Glomerular visceral epithelial cell (primary cell): Measurements from ENCODE around the gene RB1.
A peak's percentile ranks its signal among the peaks of the same experiment; 100 is the strongest.

Experiments used
- DNase-seq: peaks from one replicate; pipeline ENCODE4 v3.0.0-alpha.2; 2016; ENCODE audit errors: extremely low spot score

Gene RB1

GRCh38 chr13:48303359-48304142 is at the start of gene RB1:
RB1 (plus strand) TSS chr13:48303751; CDS start chr13:48303913, 162 bp downstream.
- DNase-seq, result peak; percentile 95

GRCh38 chr13:48253849-48254248 is 49.7 kb upstream of the RB1 start:
- no peak for DNase-seq

- DNase-seq, result no peak
Observed at GRCh38 chr13:48255090-48255489, 48.5 kb upstream of the RB1 start.

GRCh38 chr13:48255954-48256353 is 47.6 kb upstream of the RB1 start:
- no peak for DNase-seq

GRCh38 chr13:48258002-48258401 is 45.5 kb upstream of the RB1 start:
- DNase-seq, result peak; percentile 35

GRCh38 chr13:48258430-48258829 is 45.1 kb upstream of the RB1 start:
- no peak for DNase-seq

- no peak for DNase-seq
Observed at GRCh38 chr13:48260970-48261369, 42.6 kb upstream of the RB1 start.

GRCh38 chr13:48263196-48263595 is 40.4 kb upstream of the RB1 start:
- DNase-seq, result peak; percentile 16

- DNase-seq, result no peak
Observed at GRCh38 chr13:48264058-48264457, 39.5 kb upstream of the RB1 start.

GRCh38 chr13:48265217-48265815 is 38.2 kb upstream of the RB1 start:
- no peak for DNase-seq

- DNase-seq, result no peak
Observed at GRCh38 chr13:48266150-48266549, 37.4 kb upstream of the RB1 start.

GRCh38 chr13:48266701-48267639 is 36.6 kb upstream of the RB1 start:
- DNase-seq, result no peak

GRCh38 chr13:48268019-48268418 is 35.5 kb upstream of the RB1 start:
- no peak for DNase-seq

- DNase-seq, result no peak
Observed at GRCh38 chr13:48273346-48273745, 30.2 kb upstream of the RB1 start.

GRCh38 chr13:48275507-48275906 is 28.0 kb upstream of the RB1 start:
- DNase-seq, result no peak

GRCh38 chr13:48278806-48279205 is 24.7 kb upstream of the RB1 start:
- DNase-seq, result no peak

- DNase-seq, result no peak
Observed at GRCh38 chr13:48281556-48281955, 22.0 kb upstream of the RB1 start.

GRCh38 chr13:48291730-48292129 is 11.8 kb upstream of the RB1 start:
- DNase-seq, result no peak

- no peak for DNase-seq
Observed at GRCh38 chr13:48292650-48293049, 10.9 kb upstream of the RB1 start.

- DNase-seq, result no peak
Observed at GRCh38 chr13:48294653-48295052, 8.9 kb upstream of the RB1 start.

- DNase-seq, result no peak
Observed at GRCh38 chr13:48295271-48295670, 8.3 kb upstream of the RB1 start.

GRCh38 chr13:48296528-48296927 is 7.0 kb upstream of the RB1 start:
- no peak for DNase-seq
